HG03571 (cell line): Measurements from ENCODE around the gene PHOX2B.
"Not testable (repeated sequence)": the region's sequence is repeated elsewhere in the genome, so short reads cannot be mapped to it uniquely, and the experiment has no call there.

Source experiments
- ATAC-seq: cut with Tn5 transposase; IDR thresholded peaks from one replicate; pipeline ENCODE4 v1.9.1; 2021; ENCODE audit not compliant: unreplicated experiment

PHOX2B gene

DNA sequence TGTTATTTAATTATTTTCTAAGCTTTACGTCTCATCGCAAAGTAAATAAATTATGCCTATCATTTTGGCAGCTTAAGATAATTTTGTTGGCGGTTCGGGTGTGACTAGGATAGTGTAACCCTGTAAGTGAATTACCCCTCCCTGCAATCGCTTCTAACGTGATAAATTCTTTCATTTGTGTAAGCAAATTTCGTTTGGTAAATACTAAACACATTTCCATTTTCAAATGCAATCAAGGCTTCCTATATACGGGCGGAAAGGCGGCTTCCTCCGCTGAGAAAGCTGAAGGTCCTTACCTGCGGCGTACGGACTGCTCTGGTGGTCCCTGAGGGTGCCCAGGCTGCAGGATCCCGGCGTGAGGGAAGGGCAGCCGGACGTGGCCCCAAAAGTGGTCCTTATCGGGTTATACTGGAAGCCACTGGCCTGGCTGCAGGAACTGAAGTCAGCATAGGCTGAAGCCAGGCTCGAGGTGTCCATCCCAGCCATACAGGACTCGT lies 403 bp downstream of the PHOX2B start:
- ATAC-seq = no peak

DNA sequence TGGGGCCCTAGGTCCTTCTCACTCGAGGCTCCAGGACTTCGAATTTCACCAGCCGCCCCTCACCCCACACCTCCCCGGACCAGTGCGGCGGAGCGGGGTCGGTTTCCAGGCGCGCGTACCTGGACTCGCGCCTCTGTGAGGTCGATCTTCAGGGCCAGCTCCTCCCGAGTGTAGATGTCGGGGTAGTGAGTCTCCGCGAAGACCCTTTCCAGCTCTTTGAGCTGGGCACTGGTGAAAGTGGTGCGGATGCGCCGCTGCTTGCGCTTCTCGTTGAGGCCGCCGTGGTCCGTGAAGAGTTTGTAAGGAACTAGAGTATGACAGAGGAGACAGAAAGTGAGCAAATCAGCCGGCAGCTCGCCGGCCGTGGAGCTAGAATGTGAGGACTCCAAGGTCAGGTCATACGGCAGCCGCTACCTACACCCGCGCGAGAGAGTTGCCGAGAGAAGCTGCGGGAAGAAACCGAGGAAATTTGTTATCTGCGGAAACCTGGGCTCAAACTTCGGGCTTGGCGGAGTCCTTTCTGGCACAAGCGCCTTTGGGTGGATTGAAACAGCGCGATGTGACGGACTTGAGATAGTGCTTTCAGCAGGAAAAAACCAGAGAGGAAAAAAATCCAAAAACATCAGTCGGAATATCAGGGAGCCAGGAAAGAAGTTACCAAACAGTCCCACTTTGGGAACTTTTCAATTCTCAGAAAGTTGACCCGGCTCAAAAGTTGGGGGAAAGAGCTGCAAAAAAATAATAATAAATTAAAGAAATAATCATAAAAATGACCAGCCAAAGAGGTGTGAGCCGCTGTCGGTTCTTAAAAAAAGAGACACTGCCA lies 1.1 kb downstream of the PHOX2B start:
- ATAC-seq = no peak

DNA sequence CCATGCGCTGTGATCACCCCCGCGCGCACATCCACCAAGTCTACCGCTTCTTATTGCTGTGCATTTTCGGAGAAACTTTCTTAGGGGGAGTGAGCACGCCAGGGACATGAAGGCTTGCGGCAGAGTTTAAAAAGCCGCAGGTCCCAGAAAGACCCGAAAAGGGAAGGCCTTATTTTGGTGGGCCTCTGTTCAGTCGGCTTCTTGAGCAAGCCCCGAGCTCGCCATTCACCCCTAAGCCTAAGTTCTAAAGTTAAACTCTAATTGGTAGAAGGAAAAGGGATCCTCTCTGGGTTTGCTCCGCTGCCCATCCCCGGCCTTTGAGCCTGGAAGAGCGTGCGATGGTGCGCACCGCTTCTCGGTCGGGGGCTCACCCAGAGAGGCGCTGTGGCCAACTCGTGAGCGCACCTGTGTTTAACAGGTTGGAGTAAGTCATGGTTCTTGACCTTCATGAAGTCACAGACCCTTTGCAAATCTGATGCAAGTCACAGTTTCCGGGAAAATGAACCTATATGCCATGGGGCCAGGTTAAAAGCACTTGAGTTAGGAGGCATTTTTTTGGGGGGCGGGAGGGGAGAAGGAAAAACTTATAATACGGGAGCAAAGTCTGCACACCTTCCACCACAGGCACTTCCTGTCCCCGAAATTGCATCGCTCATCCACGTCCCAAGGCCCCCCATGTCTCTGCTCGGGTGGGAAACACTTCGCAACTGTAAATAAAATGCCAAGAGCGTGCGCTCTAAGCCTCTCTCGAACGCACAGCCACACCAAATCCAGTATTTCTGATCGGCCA lies 1.9 kb downstream of the PHOX2B start:
- ATAC-seq = no peak

DNA sequence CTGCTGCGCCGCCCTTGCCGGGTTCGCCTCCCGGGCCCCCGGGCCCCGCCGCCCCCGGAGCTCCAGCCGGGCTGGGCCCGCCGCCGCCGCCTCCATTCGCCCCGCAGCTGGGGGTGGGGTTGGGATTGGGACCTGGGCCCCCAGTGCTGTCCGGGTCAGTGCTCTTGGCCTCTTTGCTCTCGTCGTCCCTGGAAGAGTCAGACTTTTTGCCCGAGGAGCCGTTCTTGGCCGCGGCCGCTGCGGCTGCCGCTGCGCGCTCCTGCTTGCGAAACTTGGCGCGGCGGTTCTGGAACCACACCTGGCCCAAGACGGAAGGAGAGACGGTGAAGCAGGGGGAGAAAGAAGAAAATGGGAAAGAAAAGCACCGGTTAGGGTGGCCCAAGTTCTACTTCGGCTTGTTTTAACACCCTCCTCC lies 2.5 kb downstream of the PHOX2B start:
- ATAC-seq = no peak

DNA sequence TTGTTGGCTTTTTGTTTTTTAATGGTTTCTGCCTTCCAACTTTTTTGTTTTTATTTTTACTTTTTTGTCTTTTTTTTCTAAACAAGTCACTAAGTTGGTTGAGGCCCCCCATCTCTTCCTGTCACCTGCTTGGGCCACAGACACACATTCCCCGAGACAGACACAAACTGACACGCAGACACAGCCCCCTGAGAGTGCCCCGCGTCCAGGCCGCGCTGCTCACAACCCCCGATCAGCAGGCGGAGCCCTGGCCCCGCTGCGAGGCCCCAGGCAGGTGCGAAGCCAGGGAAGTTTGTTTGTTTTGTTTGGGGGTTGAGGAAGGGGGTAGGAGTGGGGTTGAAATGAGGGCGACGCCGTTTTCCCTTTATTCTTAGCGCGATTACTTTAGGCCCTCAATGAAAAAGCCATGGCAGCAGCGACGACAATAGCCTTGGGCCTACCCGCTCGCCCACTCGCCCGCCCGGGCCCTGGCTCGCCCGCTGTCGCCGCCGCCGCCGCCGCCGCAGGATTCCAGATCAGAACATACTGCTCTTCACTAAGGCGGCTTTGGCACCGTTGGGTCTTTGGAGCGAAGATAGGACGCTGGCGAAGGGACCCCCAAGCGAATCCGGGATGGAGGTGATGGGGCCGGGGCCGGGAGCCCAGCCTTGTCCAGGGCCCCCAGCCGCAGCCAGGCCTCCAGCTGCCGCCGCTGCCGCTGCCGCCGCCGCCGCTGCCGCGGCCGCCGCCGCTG lies 3.1 kb downstream of the PHOX2B start:
- ATAC-seq = no peak

GRCh38 chr4:41744572-41745291 lies 3.8 kb downstream of the PHOX2B start:
- no peak for ATAC-seq

DNA sequence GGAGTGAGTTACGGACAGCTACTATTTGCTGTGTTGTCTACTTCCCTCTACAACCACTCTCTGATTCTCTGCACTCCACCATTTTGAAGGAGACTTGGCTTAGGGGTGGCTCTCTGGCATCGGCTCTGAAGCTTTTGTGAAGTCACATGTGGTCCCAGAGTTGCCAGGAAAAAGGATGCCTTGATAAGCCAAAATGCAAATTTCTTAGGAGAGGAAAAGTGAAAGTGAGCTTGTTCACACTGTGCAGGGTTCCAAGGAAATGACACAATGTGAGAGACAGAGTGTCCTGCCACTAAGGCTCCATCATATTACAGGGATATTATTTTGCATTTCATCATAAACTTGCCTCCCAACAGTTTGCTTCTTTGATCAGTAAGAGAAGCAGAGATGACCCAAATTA lies 7.2 kb downstream of the PHOX2B start:
- no peak for ATAC-seq

DNA sequence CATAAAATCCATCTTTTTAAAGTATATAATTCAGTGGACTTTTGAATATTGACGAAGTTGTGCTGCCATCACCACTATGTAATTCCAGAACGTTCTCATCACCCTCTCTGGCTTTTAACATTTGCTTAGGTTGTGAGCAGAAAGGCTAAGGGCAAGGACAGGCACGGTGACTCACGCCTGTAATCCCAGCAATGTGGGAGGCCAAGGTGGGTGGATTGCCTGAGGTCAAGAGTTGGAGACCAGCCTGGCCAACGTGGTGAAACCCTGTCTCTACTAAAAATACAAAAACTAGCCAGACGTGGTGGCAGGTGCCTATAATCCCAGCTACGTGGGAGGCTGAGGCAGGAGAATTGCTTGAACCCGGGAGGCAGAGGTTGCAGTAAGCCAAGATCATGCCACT lies 11.0 kb downstream of the PHOX2B start:
- ATAC-seq = not testable (repeated sequence)

DNA sequence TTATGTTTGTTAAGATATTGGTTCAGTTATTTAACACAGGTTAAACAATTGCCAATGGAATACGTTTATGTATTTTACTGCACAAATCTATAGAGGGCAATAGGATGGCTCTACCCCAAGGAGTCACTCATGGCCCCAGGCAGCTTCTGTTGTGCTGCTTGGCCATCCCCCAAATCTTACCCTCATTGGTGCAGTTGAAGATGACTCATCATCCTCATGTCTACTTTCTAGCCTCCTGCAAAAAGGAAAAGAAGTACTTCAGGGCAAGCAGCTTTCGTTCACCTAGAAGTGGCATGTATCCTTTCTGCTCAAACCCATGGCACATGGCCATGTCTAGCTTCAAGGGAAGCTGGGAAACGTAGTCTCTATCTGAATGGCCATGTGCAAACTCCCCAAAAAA lies 14.2 kb downstream of the PHOX2B start:
- no peak for ATAC-seq

DNA sequence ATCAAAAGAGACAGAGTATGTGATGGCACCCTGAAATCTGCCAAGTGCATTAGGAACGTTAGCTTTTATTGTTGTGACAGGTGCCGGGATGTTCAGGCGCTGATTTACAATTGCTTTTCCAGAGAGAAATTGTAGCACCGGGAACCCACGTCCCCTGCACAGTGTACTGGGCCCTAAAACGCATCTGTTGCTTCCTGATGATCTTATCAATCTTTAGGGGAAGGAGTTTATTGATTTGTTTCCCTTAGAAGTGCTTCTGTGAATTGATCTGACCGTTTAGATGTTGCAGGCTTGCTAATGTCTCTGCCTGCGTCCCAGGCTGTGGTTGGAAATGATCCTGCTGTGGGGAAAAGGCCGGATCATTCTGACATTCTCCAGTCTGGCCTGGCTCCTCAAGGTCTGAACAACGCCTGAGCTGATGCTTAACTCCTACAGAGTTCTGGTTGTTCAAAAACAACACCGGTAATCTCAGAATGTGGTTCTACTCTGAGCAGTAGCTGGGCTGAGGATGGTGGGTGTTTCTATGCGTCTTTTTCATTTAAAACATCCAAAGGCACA lies 16.9 kb downstream of the PHOX2B start:
- ATAC-seq = no peak

DNA sequence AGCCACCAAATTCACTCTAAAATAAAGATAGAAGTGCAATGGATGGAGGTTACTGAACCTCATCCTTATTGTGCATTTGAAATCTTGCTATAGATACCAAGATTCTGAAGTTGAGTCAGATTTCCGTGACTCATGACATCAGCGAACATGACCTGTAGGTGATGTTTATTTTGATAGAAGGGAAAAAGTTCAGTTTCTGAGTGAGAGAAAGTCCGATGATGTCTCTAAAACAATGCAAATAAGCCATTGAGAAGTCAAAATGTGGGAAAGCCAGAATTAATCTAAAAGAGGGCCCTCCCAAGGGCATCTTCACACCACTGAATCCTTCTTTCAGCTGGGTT lies 20.0 kb downstream of the PHOX2B start:
- ATAC-seq = no peak

GRCh38 chr4:41727861-41728572 lies 20.5 kb downstream of the PHOX2B start:
- no peak for ATAC-seq

- no peak for ATAC-seq
Measured at GRCh38 chr4:41725254-41725653, 23.3 kb downstream of the PHOX2B start.

GRCh38 chr4:41723286-41723685 lies 25.2 kb downstream of the PHOX2B start:
- no peak for ATAC-seq

DNA sequence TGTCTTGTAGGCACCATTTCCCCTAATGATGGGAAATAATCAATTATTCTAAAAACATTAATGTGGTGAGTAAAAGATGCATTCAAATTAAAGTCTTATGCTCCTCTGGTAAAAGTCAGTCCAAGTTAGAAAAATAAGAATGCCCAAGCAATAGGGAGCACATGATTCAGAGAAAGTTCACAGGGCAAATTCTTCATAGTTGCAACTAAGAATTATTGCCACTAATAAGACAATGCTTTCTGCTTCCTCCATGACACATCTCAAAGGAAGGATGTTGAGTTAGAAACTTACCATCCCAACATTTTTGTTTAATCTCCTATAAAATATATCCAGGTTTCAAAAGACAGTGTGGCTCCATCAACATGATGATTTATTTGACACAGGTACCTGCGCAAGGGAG lies 26.3 kb downstream of the PHOX2B start:
- no peak for ATAC-seq

DNA sequence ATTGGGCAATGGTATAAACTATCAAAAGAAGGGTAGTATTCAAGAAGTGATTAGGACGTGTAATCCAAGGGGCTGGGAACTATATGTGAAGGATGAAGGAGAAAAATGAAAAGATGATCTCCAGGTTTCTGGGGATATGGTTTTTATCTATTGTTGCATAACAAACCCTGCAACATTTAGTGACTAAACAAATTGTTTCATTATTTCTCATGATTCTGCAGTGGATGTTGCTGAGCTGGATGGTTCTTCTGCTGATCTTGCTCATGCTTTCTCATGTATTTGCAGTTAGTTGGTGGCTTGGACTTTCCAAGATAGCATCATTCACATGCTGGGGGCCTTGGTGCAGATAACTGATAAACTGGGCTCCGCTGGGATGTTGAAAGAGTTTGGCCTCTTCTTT lies 29.1 kb downstream of the PHOX2B start:
- no peak for ATAC-seq

GRCh38 chr4:41718907-41719306 lies 29.6 kb downstream of the PHOX2B start:
- no peak for ATAC-seq

GRCh38 chr4:41715155-41715554 lies 33.4 kb downstream of the PHOX2B start:
- ATAC-seq = no peak

GRCh38 chr4:41714364-41715000 lies 34.0 kb downstream of the PHOX2B start:
- ATAC-seq = no peak

DNA sequence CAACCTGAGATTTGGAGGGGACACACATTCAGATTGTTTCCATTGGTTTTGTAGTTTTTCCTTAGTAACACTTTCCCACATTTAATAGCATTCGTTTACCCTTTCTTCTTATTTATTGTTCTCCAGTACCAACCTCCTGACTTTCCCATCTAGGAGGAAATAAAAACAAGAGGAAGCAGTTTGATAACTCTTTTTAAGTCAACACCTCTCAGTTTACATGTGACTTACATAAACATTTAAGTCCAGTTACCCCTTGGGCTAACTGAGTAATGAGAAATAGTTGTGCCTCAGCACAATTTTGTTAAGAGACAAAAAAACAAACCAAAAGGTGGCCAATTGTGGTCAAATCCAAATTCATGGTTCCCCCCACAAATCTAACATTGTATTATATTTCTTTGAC lies 34.8 kb downstream of the PHOX2B start:
- no peak for ATAC-seq
